GM11168 (cell line): ENCODE measurements around the gene HBG2.
"Not testable (repeated sequence)": the region's sequence is repeated elsewhere in the genome, so short reads cannot be mapped to it uniquely, and the experiment has no call there.

Experiments
- in situ Hi-C: fragments of 300-500 bp; cut with MboI; formaldehyde crosslinking; loops from one replicate; pipeline ENCODE4 v1.12.0; 2022; ENCODE audit warnings: low sequenced_read_pairs; ENCODE audit not compliant: unreplicated experiment

Gene HBG2

DNA sequence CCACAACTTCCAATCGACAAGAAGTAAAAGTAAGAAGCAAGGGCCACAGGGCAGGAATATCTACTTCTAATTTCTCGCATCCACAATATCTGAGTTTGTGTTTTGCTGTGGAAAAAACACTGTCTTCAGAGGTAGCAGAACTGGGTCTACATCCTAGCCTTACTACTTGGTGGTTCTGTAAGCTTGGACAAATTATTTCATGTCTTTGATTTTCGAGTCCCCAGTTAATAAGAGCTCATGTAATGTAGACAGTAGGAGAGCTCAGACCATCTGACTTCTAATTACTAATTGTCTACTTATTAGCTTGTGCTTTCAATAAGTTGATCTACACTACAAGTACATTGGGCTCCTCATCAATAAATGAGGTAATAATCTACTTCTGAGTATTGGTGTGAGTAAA, 28.5 kb upstream of the HBG2 start:
- in situ Hi-C loops = no loop called here

DNA sequence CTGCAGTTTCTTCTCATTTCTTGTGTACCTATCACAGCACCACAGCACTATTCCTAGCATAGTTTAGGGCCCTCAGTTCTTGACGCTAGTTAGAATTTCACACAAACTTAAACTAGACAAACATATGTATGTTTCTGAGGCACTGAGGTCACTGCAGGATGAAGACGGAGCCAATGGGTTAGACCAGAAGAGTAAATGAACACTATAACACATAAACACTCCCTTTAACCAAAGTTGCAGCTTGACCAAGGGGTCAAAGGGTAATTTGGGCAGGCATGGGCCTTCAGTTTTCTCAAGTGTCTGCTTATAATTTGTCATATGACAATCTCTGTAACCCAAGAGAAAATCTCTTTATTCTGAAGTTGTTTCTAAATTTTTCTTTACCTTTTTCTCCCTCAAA, 28.0 kb upstream of the HBG2 start:
- in situ Hi-C loops = no loop called here

DNA sequence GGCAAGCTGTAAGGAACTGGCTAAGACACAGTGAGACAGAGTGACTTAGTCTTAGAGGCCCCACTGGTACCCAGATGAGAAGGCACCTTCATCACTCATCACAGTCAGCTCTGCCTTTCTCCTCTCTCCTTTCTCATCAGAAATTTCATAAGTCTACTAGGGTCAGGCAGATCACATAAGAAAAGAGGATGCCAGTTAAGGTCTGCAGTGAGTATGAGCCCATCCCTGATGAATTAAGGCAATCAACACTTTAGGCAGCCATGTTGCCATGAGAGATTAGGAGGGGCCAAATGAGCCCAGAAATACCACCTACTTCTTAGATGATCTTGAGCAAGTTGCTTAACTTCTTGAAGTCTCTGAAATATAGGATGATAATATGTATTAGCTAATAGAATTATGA, 27.0 kb upstream of the HBG2 start:
- in situ Hi-C loops = no loop called here

DNA sequence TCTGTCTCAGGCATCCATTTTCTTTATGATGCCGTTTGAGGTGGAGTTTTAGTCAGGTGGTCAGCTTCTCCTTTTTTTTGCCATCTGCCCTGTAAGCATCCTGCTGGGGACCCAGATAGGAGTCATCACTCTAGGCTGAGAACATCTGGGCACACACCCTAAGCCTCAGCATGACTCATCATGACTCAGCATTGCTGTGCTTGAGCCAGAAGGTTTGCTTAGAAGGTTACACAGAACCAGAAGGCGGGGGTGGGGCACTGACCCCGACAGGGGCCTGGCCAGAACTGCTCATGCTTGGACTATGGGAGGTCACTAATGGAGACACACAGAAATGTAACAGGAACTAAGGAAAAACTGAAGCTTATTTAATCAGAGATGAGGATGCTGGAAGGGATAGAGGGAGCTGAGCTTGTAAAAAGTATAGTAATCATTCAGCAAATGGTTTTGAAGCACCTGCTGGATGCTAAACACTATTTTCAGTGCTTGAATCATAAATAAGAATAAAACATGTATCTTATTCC, 26.1 kb upstream of the HBG2 start:
- in situ Hi-C loops = no loop called here

DNA sequence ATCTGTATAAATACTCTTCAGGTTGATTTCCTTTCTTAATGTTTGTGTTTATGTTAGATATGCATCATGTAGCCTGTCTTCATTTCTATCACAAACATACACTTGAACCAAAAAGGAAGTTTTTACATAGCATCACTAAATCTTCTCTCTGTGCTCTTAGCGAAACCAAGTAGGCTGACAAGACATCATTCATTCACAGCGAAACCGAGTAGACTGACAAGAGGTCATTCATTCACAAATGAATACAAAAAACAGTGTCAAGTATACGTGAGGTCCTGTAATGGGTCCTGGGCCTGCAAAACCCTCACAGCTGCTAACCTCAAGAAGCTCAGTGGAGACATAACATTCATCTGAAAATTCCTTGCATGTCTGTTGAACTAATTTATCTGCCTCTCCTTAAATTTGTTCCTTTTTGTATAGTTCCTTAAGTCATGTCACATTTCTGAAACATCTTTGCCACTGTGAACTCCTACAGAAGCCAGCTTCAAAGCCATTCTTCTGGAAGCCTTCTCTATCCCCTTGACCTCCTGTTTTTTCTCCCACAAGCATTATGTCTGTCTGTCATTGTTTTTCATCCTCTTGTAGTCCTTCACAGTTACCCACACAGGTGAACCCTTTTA, 25.0 kb upstream of the HBG2 start:
- in situ Hi-C loops = no loop called here

DNA sequence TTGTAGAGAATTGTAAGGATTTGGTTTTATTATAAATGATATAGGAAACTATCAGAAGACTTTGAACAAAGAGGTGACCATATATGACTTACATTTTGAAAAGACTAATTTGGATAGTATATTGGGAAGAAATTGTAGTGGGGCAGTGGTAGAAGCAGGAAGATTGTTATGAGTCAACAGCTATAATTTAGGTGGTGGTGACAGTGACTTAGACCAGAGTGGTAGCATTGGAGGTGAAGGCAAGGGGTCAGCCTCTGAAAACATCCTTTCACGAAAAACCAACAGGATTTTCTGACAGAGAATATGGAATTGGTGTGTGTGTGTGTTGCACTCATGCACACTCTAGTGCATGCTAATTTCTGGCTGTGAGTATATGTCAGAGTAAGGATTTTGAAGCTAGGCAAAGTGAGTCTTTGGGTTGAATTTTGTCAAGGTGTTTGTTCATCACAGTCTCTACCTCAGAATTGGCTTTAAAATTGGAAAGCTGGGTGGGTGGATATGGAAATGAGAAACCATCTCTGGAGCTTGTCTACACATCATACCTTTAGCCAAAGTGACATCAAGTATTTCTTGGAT, 23.3 kb upstream of the HBG2 start:
- in situ Hi-C loops = no loop called here

DNA sequence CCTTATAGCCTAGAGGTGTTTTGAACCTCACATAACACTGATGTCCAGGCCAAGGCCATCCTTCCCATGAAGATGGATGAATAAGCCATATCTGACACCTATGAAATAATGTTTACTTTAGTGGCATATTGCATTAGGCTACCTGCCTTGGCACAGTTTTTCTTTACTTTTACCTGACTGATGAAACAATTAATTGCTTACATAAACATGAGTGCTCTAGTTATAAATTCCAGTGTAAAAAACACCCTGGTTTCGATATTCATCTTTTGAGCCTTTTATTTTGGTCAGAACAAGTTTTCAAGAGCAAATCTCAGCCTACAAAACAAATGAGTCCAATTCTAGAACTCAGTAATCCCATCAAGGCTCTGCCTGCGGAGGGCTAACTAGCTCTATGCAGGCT, 22.1 kb upstream of the HBG2 start:
- in situ Hi-C loops = no loop called here

DNA sequence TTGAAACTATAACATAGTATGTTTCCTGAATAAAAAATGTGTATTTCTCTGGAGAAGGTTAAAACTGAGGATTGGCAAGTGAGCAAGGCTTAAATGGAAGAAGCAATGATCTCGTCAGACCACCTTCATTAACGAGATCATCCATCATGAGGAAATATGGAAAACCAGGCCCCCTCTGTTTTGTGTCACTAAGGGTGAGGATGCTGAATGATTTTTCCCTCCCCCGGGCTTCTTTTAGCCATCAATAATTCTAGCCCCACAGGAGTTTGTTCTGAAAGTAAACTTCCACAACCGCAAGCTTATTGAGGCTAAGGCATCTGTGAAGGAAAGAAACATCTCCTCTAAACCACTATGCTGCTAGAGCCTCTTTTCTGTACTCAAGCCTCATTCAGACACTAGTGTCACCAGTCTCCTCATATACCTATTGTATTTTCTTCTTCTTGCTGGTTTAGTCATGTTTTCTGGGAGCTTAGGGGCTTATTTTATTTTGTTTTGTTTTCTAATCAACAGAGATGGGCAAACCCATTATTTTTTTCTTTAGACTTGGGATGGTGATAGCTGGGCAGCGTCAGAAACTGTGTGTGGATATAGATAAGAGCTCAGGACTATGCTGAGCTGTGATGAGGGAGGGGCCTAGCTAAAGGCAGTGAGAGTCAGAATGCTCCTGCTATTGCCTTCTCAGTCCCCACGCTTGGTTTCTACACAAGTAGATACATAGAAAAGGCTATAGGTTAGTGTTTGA, 21.0 kb upstream of the HBG2 start:
- in situ Hi-C loops = no loop called here

DNA sequence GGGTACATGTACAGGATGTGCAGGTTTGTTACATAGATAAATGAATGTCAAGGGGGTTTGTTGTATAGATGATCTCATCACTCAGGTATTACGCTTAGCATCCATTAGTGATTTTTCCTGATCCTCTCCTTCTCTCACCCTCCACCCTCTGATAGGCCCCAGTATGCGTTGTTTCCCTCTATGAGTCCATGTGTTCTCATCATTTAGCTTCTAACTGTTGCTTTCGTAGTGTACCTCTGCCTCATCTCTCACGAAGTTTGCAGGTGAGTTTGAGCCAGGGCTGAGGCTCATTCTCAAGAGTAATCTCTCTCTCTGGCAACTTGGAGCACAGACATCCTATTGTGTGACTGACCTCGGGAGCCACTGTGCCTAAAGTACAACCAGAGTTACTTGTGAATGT, 19.8 kb upstream of the HBG2 start:
- in situ Hi-C loops = no loop called here

DNA sequence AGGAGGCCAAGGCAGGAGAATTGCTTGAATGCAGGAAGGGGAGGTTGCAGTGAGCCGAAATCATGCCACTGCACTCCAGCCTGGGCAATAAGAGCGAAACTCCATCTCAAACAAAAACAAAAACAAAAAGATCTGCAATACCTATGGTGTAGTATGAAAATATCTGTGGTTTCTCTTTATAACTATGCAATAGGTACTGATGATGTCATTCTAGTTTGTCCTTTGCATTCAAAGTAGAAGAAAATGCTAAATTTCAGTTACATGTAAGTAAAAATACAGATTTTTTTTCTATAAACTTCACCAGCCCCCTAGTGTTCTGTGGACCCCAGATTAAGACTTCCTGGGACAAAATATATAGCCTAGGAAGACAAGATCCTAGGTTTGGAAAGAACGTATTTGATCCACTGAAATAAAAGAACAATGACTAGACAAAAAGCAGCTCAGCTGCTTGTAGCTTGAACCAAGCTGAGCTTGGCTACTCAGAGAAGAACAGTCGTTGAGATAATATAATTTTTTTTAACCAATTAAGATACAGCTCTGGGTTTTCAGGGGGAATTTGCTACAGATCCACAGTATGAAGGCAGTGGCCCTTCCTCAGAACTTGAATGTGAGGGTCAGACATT, 17.9 kb upstream of the HBG2 start:
- in situ Hi-C loops = no loop called here

DNA sequence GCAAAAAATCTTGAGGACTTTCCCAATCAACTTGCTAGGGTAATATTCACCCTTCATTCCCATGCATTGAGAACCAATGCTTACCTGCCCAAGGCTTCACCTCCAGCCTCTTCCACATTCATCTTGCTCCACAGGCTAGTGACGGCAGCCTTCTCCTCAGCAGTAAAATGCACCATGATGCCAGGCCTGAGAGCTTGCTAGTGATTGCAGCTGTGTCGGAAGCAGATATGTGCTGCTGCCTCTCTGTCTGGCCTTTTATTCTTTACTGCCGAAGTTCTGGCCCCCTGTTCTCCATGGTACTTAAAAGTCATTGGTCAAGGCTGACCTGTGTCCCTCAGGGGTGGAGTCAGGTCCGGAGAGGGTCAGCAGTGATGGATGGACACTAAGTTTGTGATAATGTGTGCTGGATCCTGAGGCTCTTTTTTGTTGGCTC, 15.2 kb upstream of the HBG2 start, which contains the start of gene HBE1:
TSS of gene HBE1 (minus strand) at position 231 of the 433 bp plus-strand sequence. CDS start at position 176, 55 bp downstream.
- in situ Hi-C loops = no loop called here

DNA sequence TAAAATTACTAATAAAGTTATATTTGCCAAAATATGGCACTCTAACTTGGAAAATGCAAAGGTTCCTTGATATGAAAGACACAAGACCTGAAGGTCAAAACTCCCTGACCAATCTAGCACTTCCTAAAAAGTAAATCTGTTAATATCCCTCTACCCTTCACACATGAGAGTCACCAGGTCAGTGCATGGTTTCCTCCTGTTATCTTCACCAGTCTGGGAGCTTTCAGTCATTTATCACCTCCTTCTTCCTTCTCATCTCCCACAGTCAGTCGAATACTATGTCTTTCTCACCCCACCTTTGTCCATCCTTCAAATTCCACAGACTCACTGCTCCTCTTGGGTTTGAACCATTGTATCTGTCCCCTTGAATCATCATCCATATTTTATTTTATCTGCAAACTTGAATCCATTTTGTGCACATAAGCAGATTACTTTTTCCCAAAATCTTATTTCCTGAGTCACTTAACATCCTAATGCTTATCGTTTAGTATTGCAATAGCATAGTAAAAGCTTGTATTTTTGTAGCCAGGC, 12.5 kb upstream of the HBG2 start:
- in situ Hi-C loops = no loop called here

DNA sequence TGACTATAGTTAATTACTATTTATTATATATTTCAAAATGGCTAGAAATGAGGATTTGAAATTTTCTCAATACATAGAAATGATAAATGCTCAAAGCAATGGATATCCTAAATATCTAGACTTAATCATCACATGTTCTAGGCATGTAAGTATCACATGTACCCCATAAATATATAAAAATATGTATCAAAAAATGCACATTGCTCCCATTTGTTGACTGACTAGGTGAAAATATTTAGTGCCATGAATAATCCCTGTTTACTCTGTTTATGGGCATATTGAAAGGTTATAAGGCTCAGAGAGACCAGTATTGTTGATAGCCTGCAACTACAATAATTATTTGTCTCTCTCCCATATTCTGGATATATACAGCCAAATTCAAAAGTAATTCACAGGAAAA, 12.0 kb upstream of the HBG2 start:
- in situ Hi-C loops = no loop called here

DNA sequence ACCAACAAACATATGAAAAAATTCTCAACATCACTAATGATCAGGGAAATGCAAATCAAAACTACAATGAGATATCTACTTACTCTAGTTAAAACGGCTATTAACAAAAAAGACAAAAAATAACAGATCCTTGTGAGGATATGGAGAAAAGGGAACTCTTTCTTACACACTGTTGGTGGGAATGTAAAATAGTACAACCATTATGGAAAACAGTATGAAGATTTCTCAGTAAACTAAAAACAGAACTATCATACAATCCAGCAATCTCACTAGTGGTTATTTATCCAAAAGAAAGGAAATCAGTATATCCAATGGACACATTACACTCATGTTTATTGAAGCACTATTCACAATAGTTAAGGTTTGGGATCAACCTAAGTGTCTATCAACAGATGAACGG, 11.3 kb upstream of the HBG2 start:
- in situ Hi-C loops = no loop called here

DNA sequence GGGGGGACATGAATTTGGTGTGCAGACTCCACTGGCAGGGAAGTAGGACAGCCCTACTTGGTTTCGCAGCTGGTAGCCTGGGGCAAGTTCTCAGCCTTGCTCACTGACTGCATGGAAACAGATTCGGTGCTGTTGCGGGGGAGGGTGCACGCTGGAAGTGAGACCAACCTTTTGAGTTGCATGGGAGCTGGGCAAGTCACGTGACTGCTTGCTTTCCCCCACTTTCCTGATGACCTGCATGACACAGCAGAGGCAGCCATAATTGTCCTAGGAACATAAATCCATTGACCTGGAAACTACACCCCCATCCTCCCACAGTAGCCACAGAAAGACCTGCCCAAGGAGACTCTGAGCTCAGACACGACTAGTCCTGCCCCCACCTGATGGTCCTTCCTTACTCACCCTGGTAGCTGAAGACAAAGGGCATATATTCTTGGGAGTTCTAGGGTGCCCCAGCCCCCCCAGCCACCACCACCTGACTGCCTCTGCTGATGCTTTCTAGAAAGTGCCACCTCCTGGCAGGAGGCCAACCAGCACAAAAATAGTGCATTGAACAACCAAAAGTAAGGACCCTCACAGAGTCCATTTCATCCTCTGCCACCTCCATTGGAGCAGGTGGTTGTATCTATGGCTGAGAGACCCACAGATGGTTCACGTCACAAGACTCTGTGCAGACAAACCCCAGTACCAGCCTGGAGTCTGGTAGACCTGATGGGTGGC, 4.1 kb upstream of the HBG2 start:
- in situ Hi-C loops = no loop called here

DNA sequence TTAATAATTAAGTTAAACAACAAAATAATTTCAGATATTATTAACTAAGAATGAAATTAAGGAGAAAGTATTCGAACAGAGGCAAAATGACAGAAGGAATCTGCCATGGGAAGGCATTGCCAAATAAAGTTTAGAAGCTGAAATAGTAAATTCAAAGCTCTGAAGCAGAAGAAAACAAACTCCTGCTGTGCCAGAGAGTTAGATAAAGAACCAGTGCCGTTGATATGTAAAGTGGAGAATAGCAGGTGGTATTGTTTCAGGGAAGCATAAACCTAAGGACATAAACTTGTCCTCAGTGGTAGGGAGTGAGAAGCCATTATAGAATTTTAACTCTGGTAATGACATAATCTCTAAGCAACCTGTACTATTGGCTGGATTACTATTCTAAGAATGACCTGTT, 2.7 kb upstream of the HBG2 start:
- in situ Hi-C loops = no loop called here

DNA sequence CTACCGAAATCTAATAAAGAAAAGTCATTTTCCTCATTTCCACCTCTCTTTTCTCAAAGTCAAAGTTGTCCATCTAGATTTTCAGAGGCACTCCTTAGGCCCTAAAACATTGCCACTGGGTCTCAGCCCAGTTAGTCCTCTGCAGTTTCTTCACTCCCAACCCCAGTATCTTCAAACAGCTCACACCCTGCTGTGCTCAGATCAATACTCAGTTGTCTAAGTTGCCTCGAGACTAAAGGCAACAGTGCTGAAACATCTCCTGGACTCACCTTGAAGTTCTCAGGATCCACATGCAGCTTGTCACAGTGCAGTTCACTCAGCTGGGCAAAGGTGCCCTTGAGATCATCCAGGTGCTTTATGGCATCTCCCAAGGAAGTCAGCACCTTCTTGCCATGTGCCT, 558 bp downstream of the HBG2 start:
- in situ Hi-C loops = not testable (repeated sequence)

DNA sequence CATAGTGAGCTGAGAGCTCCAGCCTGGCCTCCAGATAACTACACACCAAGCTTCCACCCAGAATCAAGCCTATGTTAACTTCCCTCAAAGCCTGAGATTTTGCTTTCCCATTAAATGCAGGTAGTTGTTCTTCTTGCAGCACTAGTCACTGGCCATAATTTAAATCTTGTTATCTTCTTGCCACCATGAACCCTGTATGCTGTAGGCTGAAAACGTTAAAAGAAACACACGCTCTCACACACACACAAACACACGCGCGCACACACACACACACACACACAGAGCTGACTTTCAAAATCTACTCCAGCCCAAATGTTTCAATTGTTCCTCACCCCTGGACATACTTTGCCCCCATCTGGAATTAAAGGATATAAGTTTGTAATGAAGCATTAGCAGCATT, 1.1 kb downstream of the HBG2 start:
- in situ Hi-C loops = not testable (repeated sequence)

DNA sequence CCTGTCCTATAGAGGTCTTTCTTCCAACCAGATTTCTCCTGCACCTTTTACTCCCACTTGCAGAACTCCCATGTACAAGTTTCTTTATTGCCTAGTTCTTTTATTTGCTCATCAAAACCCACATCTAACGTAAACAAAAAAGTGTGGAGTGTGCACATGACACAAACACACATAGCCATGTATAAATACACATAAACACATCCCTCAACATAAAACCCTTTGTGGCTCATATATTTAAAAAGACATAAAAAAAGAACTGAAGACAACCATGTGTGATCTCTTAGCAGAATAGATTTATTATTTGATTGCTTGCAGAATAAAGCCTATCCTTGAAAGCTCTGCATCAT, 1.7 kb downstream of the HBG2 start:
- in situ Hi-C loops = no loop called here

DNA sequence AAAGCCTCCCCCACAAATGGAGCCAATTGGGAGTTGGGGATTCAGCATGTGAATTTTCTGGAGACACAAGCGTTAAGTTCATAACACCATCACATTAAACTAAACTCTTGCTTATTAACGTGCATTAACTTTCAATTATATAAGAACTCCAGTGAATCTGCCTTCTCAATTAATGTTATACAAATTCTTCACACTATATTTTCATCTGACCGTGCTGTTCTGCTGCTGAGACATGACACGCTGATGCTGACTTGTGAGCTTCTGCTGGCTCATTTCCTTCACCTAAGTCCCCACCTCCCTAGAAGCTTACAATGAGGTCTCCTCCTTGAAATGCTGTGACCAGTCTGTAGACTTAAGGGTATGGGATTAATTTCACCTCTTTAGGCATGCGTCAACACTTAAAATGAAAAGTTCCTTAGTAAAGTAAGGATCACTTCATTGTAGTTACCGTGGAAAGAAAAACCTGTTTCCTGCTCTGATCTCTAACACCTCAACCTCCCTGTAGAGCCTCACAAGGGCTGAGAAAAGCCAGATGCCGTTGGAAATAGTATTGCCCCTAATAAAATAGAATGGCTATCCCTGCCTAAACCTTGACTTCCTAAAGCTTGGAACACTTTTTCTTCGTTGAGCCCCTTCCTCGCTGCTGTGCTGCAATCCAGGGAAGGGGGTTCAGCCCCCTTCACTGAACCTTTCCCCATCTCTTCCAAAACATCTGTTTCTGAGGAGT, 2.2 kb downstream of the HBG2 start:
- in situ Hi-C loops = no loop called here
